B cell (primary cell): Measurements from ENCODE around the gene CDYL. TPM values are rescaled to one million over a fixed set of nuclear protein-coding genes. Genes with fewer than 3 reads are reported as not detected.
A peak's percentile ranks its signal among the peaks of the same experiment; 100 is the strongest.

Experiments
- ATAC-seq: fragments of 200-7000 bp; cut with Tn5 transposase; one replicate; pipeline ENCODE4 v1.10.0; 2021; ENCODE audit warnings: low read depth, mild to moderate bottlenecking, moderate number of reproducible peaks, moderate library complexity
- CTCF ChIA-PET: fragments of 350-600 bp; sonication (Branson Sonifier 250); formaldehyde crosslinking; loops from one replicate; lab custom pipeline; 2021; ENCODE audit warnings: antibody characterized with exemption, inconsistent platforms; lab: Charles Lee
- POLR2A ChIA-PET: fragments of 350-600 bp; sonication (Branson Sonifier 250); formaldehyde crosslinking; loops from one replicate; lab custom pipeline; 2021; ENCODE audit warnings: antibody characterized with exemption; lab: Charles Lee
- DNase-seq: peaks from one replicate; pipeline ENCODE4 v3.0.0; 2013
- H2AFZ ChIP-seq: 2 replicates; pipeline ENCODE4 v1.6.1; 2012; ENCODE audit warnings: mild to moderate bottlenecking, low read depth, low read length; ENCODE audit not compliant: insufficient read depth, poor library complexity, severe bottlenecking
- H3K27ac ChIP-seq, 2 donors: 1 replicate in 1 of 2; 2 replicates in 1 of 2; pipeline ENCODE4 v1.5.1; 2012 to 2013; ENCODE audit warnings: low read length in 2 of 2, mild to moderate bottlenecking in 2 of 2, moderate library complexity in 1 of 2
- H3K27me3 ChIP-seq, 4 experiments: fragments of 200-600 bp in 1 of 4; sonication (generic) in 1 of 4; replicated peaks in 1 of 4; 1 replicate in 2 of 4; 2 replicates in 2 of 4; pipeline versions ENCODE4 v1.6.1 to v1.7.0; 2013 to 2016; ENCODE audit warnings: low read length in 3 of 4, mild to moderate bottlenecking in 2 of 4, mixed read lengths in 1 of 4, moderate library complexity in 1 of 4; ENCODE audit not compliant: insufficient read depth in 4 of 4, control insufficient read depth in 3 of 4; ENCODE audit errors: control extremely low read depth in 1 of 4
- H3K36me3 ChIP-seq, 2 experiments: replicated peaks in 1 of 2; 1 replicate in 1 of 2; 2 replicates in 1 of 2; pipeline versions ENCODE4 v1.6.1 to v1.7.1; 2013; ENCODE audit warnings: low read length in 1 of 2; ENCODE audit not compliant: insufficient read depth in 2 of 2, control insufficient read depth in 1 of 2; ENCODE audit errors: control extremely low read depth in 1 of 2, extremely low read depth in 1 of 2
- H3K4me1 ChIP-seq, 2 donors: fragments of 200-600 bp in 1 of 2; sonication (generic) in 1 of 2; 1 replicate in 1 of 2; 2 replicates in 1 of 2; pipeline versions ENCODE4 v1.5.1 to v1.6.1; 2013 to 2017; ENCODE audit warnings: low read length in 2 of 2; ENCODE audit not compliant: control insufficient read depth in 2 of 2, insufficient read depth in 2 of 2
- H3K4me2 ChIP-seq: replicated peaks from 2 replicates; pipeline ENCODE3; 2012; ENCODE audit warnings: mild to moderate bottlenecking, low read depth, low read length; ENCODE audit not compliant: poor library complexity, severe bottlenecking
- H3K4me3 ChIP-seq, 5 experiments: fragments of 200-600 bp in 1 of 5; sonication (generic) in 1 of 5; 1 replicate in 3 of 5; 2 replicates in 2 of 5; pipeline versions ENCODE4 v1.5.1 to v1.7.0; 2011 to 2016; ENCODE audit warnings: low read length in 4 of 5, mild to moderate bottlenecking in 4 of 5, low read depth in 2 of 5, control low read depth in 1 of 5, moderate library complexity in 1 of 5; ENCODE audit not compliant: insufficient read depth in 1 of 5; ENCODE audit errors: control extremely low read depth in 1 of 5, extremely low read depth in 1 of 5
- H3K79me2 ChIP-seq: fragments of 200-600 bp; sonication (generic); one replicate; pipeline ENCODE4 v1.6.0; 2016; ENCODE audit warnings: low read length; ENCODE audit not compliant: control insufficient read depth, insufficient read depth
- H3K9ac ChIP-seq: fragments of 200-600 bp; sonication (generic); 2 replicates; pipeline ENCODE4 v1.6.1; 2017; ENCODE audit warnings: mild to moderate bottlenecking, low read length, moderate library complexity
- H3K9me3 ChIP-seq, 3 donors: one replicate each; pipeline versions ENCODE4 v1.6.1 to v1.7.1; 2013; ENCODE audit warnings: low read length in 2 of 3; ENCODE audit not compliant: control insufficient read depth in 2 of 3, insufficient read depth in 1 of 3; ENCODE audit errors: control extremely low read depth in 1 of 3
- H4K20me1 ChIP-seq: 2 replicates; pipeline ENCODE4 v1.6.0; 2012; ENCODE audit warnings: mild to moderate bottlenecking, low read length; ENCODE audit not compliant: insufficient read depth, control insufficient read depth, poor library complexity, severe bottlenecking
- H3K27ac Mint-ChIP-seq: one replicate; pipeline ENCODE4 v1.8.0; 2021; ENCODE audit warnings: mixed read lengths
- H3K27me3 Mint-ChIP-seq: one replicate; pipeline ENCODE4 v1.8.0; 2021; ENCODE audit warnings: mixed read lengths
- H3K4me1 Mint-ChIP-seq: one replicate; pipeline ENCODE4 v1.8.0; 2021; ENCODE audit warnings: mixed read lengths
- H3K4me3 Mint-ChIP-seq: one replicate; pipeline ENCODE4 v1.8.0; 2021; ENCODE audit warnings: mixed read lengths
- H3K9me3 Mint-ChIP-seq: one replicate; pipeline ENCODE4 v1.8.0; 2022; ENCODE audit warnings: mixed read lengths; ENCODE audit not compliant: insufficient read depth
- CTCF ChIP-seq: fragments of 200-600 bp; IDR thresholded peaks from one replicate; pipeline ENCODE4 v1.8.0; 2022; ENCODE audit warnings: antibody characterized with exemption, mild to moderate bottlenecking
- EZH2 ChIP-seq: IDR thresholded peaks from 2 replicates; pipeline ENCODE4 v1.6.1; 2012; ENCODE audit warnings: borderline replicate concordance, low read depth, mild to moderate bottlenecking, moderate library complexity, low read length; ENCODE audit not compliant: insufficient read depth, poor library complexity, severe bottlenecking
- WGBS: methylation state at CpG from one replicate; pipeline ENCODE4 v1.1.5; 2013; ENCODE audit warnings: missing lambda C conversion rate; ENCODE audit not compliant: insufficient coverage; 5-methylcytosine and 5-hydroxymethylcytosine counted together
- intact Hi-C: fragments of 100-400 bp; cut with micrococcal nuclease; formaldehyde crosslinking; loops from one replicate; pipeline ENCODE4 v1.10.0; 2022
- polyA plus RNA-seq: library from polyadenylated mRNA; depleted of rRNA; stranded (reverse); fragments of >200 nt; gene quantifications from 2 replicates; pipeline ENCODE4 v1.2.3, GENCODE V29; 2012
- total RNA-seq, 2 donors: library from RNA; stranded (reverse); fragments of 120-200 nt in 1 of 2; gene quantifications; 1 replicate in 1 of 2; 2 replicates in 1 of 2; pipeline versions ENCODE4 v1.2.3 to v1.2.4, GENCODE V29; 2013 to 2022

The CDYL gene
- total and polyA plus RNA-seq, 2 donors (not counting 1 experiment from before 2014, with no cell fraction given), result 15.6 to 63.0 TPM

- TF ChIP-seq EZH2 (no peak), CTCF (no peak)
- H2AFZ ChIP-seq, result no peak overlapping the region
- H3K4me2 ChIP-seq, result no peak overlapping the region
- intact Hi-C loops, result no loop called here
- 81% methylated on average over 4 of the region's 6 CpGs for WGBS
- H3K27ac Mint-ChIP-seq, result no peak overlapping the region
- ChIA-PET POLR2A (interaction anchor here (0.7 kb wide), 1 partner anchor 28 kb away, joined by 4 read pairs; the partner anchor contains the start of gene CDYL), CTCF (interaction anchor here (0.7 to 1.3 kb wide), 4 partner anchors 13 to 522 kb away, joined by 3 to 5 read pairs (median 4); no protein-coding TSS in a partner anchor)
- H3K27me3 Mint-ChIP-seq, result no peaks in the 10 kb centered on the region
- peaks cover 99% of the 10 kb centered on the region for H3K79me2 ChIP-seq
- H3K4me1 Mint-ChIP-seq, result peaks cover 70% of the 10 kb centered on the region
- peaks cover 33 to 41% of the 10 kb centered on the region in 2 donors for H3K4me1 ChIP-seq
- H3K9me3 ChIP-seq, result peaks cover 0 to 5% (median 3%) of the 10 kb centered on the region in 3 donors
- H3K4me3 ChIP-seq, result no peak overlapping the region
- H3K36me3 ChIP-seq, result peaks cover 0 to 6% of the 10 kb centered on the region in 2 experiments
- no peak overlapping the region for H3K9ac ChIP-seq
- H3K4me3 Mint-ChIP-seq, result no peak overlapping the region
- H3K9me3 Mint-ChIP-seq, result no peaks in the 10 kb centered on the region
- DNase-seq (no peak), ATAC-seq (no peak)
- H3K27ac ChIP-seq, result no peak overlapping the region
- no peaks in the 10 kb centered on the region for H3K27me3 ChIP-seq
- H4K20me1 ChIP-seq, result peaks cover 76% of the 10 kb centered on the region
Measured at GRCh38 chr6:4804095-4804494, 27.9 kb downstream of the CDYL start.

- Mint-ChIP-seq H3K27ac (no peak overlapping the region), H3K27me3 (no peaks in the 10 kb centered on the region), H3K4me1 (peaks cover 73% of the 10 kb centered on the region), H3K4me3 (no peak overlapping the region), H3K9me3 (peaks cover 5% of the 10 kb centered on the region)
- H3K27me3 ChIP-seq, result no peaks in the 10 kb centered on the region
- DNase-seq, result no peak
- peak; percentile 17 for TF ChIP-seq CTCF
- TF ChIP-seq EZH2, result no peak
- no peak overlapping the region for H3K4me2 ChIP-seq
- H4K20me1 ChIP-seq, result peaks cover 86% of the 10 kb centered on the region
- peaks cover 34 to 39% of the 10 kb centered on the region in 2 donors for H3K4me1 ChIP-seq
- no peak for ATAC-seq
- 82% methylated on average over 15 of the region's 18 CpGs for WGBS
- no peaks in the 10 kb centered on the region for H3K9me3 ChIP-seq
- peaks cover 0 to 6% of the 10 kb centered on the region in 2 experiments for H3K36me3 ChIP-seq
- H2AFZ ChIP-seq, result no peak overlapping the region
- H3K27ac ChIP-seq, result no peak overlapping the region
- CTCF ChIA-PET, result interaction anchor here (0.6 kb wide), 1 partner anchor 151 kb away, joined by 3 read pairs; no protein-coding TSS in a partner anchor
- no peak overlapping the region for H3K4me3 ChIP-seq
- POLR2A ChIA-PET, result no interaction called here
- H3K79me2 ChIP-seq, result peaks cover 97% of the 10 kb centered on the region
- intact Hi-C loops, result no loop called here
- H3K9ac ChIP-seq, result no peak overlapping the region
Measured at GRCh38 chr6:4805553-4806336, 29.5 kb downstream of the CDYL start.
